Measurements from ENCODE around the gene PSAPL1.

DNA sequence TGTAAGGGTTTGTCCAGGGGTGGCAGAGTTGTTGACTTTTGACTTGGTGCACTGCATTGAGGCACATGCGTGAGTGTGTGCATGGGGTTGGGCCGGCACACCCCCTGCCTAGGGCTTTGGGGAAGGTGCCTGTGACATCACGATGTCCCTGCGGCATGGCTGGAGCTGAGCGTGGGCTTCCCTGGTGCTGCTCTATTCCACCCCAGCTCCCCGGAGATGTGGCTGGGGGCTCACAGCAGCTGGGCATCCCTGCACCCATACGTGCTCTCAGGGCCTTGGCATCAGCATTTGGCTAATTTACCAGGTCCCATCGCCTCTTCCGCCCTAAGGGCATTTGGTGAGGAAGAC is 5.7 kb downstream of the PSAPL1 start:
- no peak for TF ChIP-seq POLR2A (IDR thresholded peaks at IDR 0.05)
- TF ChIP-seq POLR2AphosphoS5 (IDR thresholded peaks at IDR 0.05): no peak
